CD14-positive monocyte (primary cell): Measurements from ENCODE around the gene MGLL. TPM values are rescaled to one million over a fixed set of nuclear protein-coding genes. Genes with fewer than 3 reads are reported as not detected.
"Not testable (repeated sequence)": the region's sequence is repeated elsewhere in the genome, so short reads cannot be mapped to it uniquely, and the experiment has no call there.

Source experiments
- DNase-seq, 3 donors: peaks; one replicate each; pipeline ENCODE4 v3.0.0-alpha.2; 2011 to 2022
- H2AFZ ChIP-seq: 2 replicates; pipeline ENCODE4 v1.6.0; 2012; ENCODE audit warnings: mild to moderate bottlenecking, low read depth, low read length, inconsistent platforms; ENCODE audit not compliant: insufficient read depth, poor library complexity, severe bottlenecking
- H3K27ac ChIP-seq, 2 donors: 1 replicate in 1 of 2; 2 replicates in 1 of 2; pipeline ENCODE4 v1.5.1; 2012 to 2013; ENCODE audit warnings: low read length in 2 of 2, control low read depth in 1 of 2, inconsistent platforms in 1 of 2, low read depth in 1 of 2, mild to moderate bottlenecking in 1 of 2
- H3K27me3 ChIP-seq, 2 donors: one replicate each; pipeline versions ENCODE4 v1.6.0 to v1.6.1; 2011 to 2013; ENCODE audit warnings: low read length in 2 of 2; ENCODE audit not compliant: control insufficient read depth in 2 of 2, insufficient read depth in 2 of 2
- H3K36me3 ChIP-seq, 2 donors: replicated peaks in 1 of 2; 1 replicate in 1 of 2; 2 replicates in 1 of 2; pipeline versions ENCODE4 v1.5.1 to v1.6.1; 2012 to 2013; ENCODE audit warnings: low read length in 2 of 2, control low read depth in 1 of 2, inconsistent platforms in 1 of 2, mild to moderate bottlenecking in 1 of 2; ENCODE audit not compliant: insufficient read depth in 2 of 2, control insufficient read depth in 1 of 2
- H3K4me1 ChIP-seq, 2 donors: 1 replicate in 1 of 2; 2 replicates in 1 of 2; pipeline versions ENCODE4 v1.5.1 to v1.6.1; 2012 to 2013; ENCODE audit warnings: low read length in 2 of 2, control low read depth in 1 of 2, inconsistent platforms in 1 of 2, mild to moderate bottlenecking in 1 of 2, moderate library complexity in 1 of 2; ENCODE audit not compliant: insufficient read depth in 2 of 2, control insufficient read depth in 1 of 2
- H3K4me2 ChIP-seq: replicated peaks from 2 replicates; pipeline ENCODE3; 2012; ENCODE audit warnings: low read length, moderate library complexity, mild to moderate bottlenecking; ENCODE audit not compliant: poor library complexity, severe bottlenecking; ENCODE audit errors: extremely low read depth
- H3K4me3 ChIP-seq, 3 experiments: fragments of 200-600 bp in 1 of 3; sonication (generic) in 1 of 3; replicated peaks in 1 of 3; 1 replicate in 2 of 3; 2 replicates in 1 of 3; pipeline ENCODE4 v1.5.1; 2011 to 2013; ENCODE audit warnings: low read length in 3 of 3, mild to moderate bottlenecking in 3 of 3, control low read depth in 2 of 3, low read depth in 2 of 3, inconsistent platforms in 1 of 3, moderate library complexity in 1 of 3
- H3K79me2 ChIP-seq: 2 replicates; pipeline ENCODE4 v1.6.0; 2012; ENCODE audit warnings: mild to moderate bottlenecking, control low read depth, inconsistent platforms, low read length, moderate library complexity; ENCODE audit not compliant: insufficient read depth
- H3K9ac ChIP-seq: 2 replicates; pipeline ENCODE4 v1.6.0; 2017; ENCODE audit warnings: low read length, mild to moderate bottlenecking; ENCODE audit not compliant: insufficient read depth, poor library complexity, severe bottlenecking
- H3K9me3 ChIP-seq, 2 donors: replicated peaks in 1 of 2; 1 replicate in 1 of 2; 2 replicates in 1 of 2; pipeline versions ENCODE4 v1.5.1 to v1.6.1; 2012 to 2013; ENCODE audit warnings: low read length in 2 of 2, control low read depth in 1 of 2; ENCODE audit not compliant: control insufficient read depth in 1 of 2, insufficient read depth in 1 of 2
- H4K20me1 ChIP-seq: 2 replicates; pipeline ENCODE4 v1.6.0; 2012; ENCODE audit warnings: mild to moderate bottlenecking, low read length, control low read depth, moderate library complexity; ENCODE audit not compliant: insufficient read depth
- H3K27ac Mint-ChIP-seq, 7 donors: one replicate each; pipeline ENCODE4 v1.8.0; 2020; ENCODE audit warnings: mild to moderate bottlenecking in 7 of 7, mixed read lengths in 7 of 7, moderate library complexity in 6 of 7, inconsistent platforms in 2 of 7
- H3K27me3 Mint-ChIP-seq, 3 donors: one replicate each; pipeline ENCODE4 v1.8.0; 2021 to 2022; ENCODE audit warnings: low read depth in 3 of 3, mild to moderate bottlenecking in 3 of 3, mixed read lengths in 3 of 3, moderate library complexity in 3 of 3, inconsistent platforms in 1 of 3
- H3K36me3 Mint-ChIP-seq, 2 donors: one replicate each; pipeline ENCODE4 v1.8.0; 2020; ENCODE audit warnings: mixed read lengths in 2 of 2, inconsistent platforms in 1 of 2, mild to moderate bottlenecking in 1 of 2
- H3K4me1 Mint-ChIP-seq: one replicate; pipeline ENCODE4 v1.8.0; 2020; ENCODE audit warnings: mild to moderate bottlenecking, mixed read lengths
- H3K4me3 Mint-ChIP-seq, 2 donors: one replicate each; pipeline ENCODE4 v1.8.0; 2020; ENCODE audit warnings: mild to moderate bottlenecking in 2 of 2, mixed read lengths in 2 of 2, moderate library complexity in 1 of 2
- H3K9me3 Mint-ChIP-seq, 7 donors: one replicate each; pipeline ENCODE4 v1.8.0; 2020 to 2022; ENCODE audit warnings: mixed read lengths in 7 of 7, mild to moderate bottlenecking in 6 of 7, moderate library complexity in 6 of 7, inconsistent platforms in 2 of 7
- CTCF ChIP-seq: fragments of 200-600 bp; IDR thresholded peaks from one replicate; pipeline ENCODE4 v1.8.0; 2022; ENCODE audit warnings: antibody characterized with exemption, mild to moderate bottlenecking
- WGBS: methylation state at CpG from one replicate; pipeline ENCODE4 v1.1.5; 2013; ENCODE audit warnings: missing lambda C conversion rate; ENCODE audit not compliant: insufficient coverage; 5-methylcytosine and 5-hydroxymethylcytosine counted together
- intact Hi-C, 2 donors: fragments of 100-400 bp; cut with micrococcal nuclease; formaldehyde crosslinking; loops; one replicate each; pipeline versions ENCODE4 v1.15.0 to v1.15.1; 2023
- polyA plus RNA-seq, 3 donors: library from polyadenylated mRNA; depleted of rRNA in 1 of 3; unstranded in 2 of 3; stranded (reverse) in 1 of 3; fragments of 300-500 nt in 2 of 3; fragments of >200 nt in 1 of 3; fragmentation: Illumina TruSeq in 2 of 3; gene quantifications; 1 replicate in 2 of 3; 2 replicates in 1 of 3; pipeline ENCODE4 v1.2.3, GENCODE V29; 2012 to 2021

The MGLL gene
- polyA plus RNA-seq, 3 donors = 4.4 to 10.0 (median 6.4) TPM

GRCh38 chr3:127706785-127707351, 115.4 kb downstream of the MGLL start:
- DNase-seq = no peak
- no peaks in the 10 kb centered on the region for H3K79me2 ChIP-seq
- H3K27ac ChIP-seq = no peak overlapping the region
- no peaks in the 10 kb centered on the region for H3K27me3 Mint-ChIP-seq
- H3K4me3 Mint-ChIP-seq = no peak overlapping the region
- H3K36me3 ChIP-seq = no peaks in the 10 kb centered on the region
- H3K27me3 ChIP-seq = no peaks in the 10 kb centered on the region
- H3K4me3 ChIP-seq = no peak overlapping the region
- TF ChIP-seq CTCF = no peak
- H3K36me3 Mint-ChIP-seq = peaks cover 0 to 2% of the 10 kb centered on the region in 2 donors
- H3K9ac ChIP-seq = no peak overlapping the region
- no peaks in the 10 kb centered on the region for H4K20me1 ChIP-seq
- H2AFZ ChIP-seq = no peak overlapping the region
- no peaks in the 10 kb centered on the region for H3K9me3 ChIP-seq
- peaks cover 0 to 3% (median 0%) of the 10 kb centered on the region in 7 donors for H3K9me3 Mint-ChIP-seq
- intact Hi-C loops = no loop called here
- no peak overlapping the region for H3K4me2 ChIP-seq
- WGBS = 95% methylated on average over 14 of the region's 16 CpGs
- H3K4me1 ChIP-seq = peaks cover 8 to 9% of the 10 kb centered on the region in 2 donors
- H3K27ac Mint-ChIP-seq = no peak overlapping the region
- peaks cover 11% of the 10 kb centered on the region for H3K4me1 Mint-ChIP-seq

DNA sequence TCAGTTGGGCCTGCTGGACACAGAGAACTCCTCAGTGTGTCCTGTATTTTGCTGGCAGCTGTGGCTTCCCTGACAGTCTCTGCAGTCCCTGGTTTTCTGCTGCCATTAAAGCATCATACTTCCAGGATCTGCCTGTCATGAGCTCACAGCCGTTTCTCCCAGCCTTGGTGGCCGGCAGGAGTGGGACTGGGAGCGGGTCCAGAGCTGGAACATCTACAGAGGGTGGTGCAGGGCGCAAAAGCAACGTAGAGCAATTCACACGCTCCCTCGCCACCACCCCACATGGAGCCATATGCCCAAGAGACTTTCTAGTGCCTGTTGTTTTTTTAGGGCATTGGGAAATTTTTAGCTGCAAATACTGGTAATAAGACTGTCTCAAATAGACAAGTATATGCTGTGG, 116.0 kb downstream of the MGLL start:
- H3K9me3 ChIP-seq = no peaks in the 10 kb centered on the region
- H2AFZ ChIP-seq = no peak overlapping the region
- no peak for DNase-seq
- Mint-ChIP-seq H3K4me1 (peaks cover 11% of the 10 kb centered on the region), H3K4me3 (no peak overlapping the region), H3K27me3 (no peaks in the 10 kb centered on the region), H3K27ac (no peak overlapping the region), H3K36me3 (peaks cover 0 to 2% of the 10 kb centered on the region in 2 donors), H3K9me3 (peaks cover 0 to 3% (median 0%) of the 10 kb centered on the region in 7 donors)
- H3K79me2 ChIP-seq = no peaks in the 10 kb centered on the region
- H3K9ac ChIP-seq = no peak overlapping the region
- H3K27ac ChIP-seq = no peak overlapping the region
- no peaks in the 10 kb centered on the region for H4K20me1 ChIP-seq
- H3K4me3 ChIP-seq = no peak overlapping the region
- WGBS = 94% methylated on average over 3 of the region's 7 CpGs
- peaks cover 8 to 9% of the 10 kb centered on the region in 2 donors for H3K4me1 ChIP-seq
- intact Hi-C loops = no loop called here
- H3K36me3 ChIP-seq = no peaks in the 10 kb centered on the region
- no peak overlapping the region for H3K4me2 ChIP-seq
- no peak for TF ChIP-seq CTCF
- H3K27me3 ChIP-seq = no peaks in the 10 kb centered on the region

GRCh38 chr3:127704840-127705239, 117.5 kb downstream of the MGLL start:
- no CpG with 5 or more reads among the region's 4 CpGs for WGBS
- H3K36me3 Mint-ChIP-seq, H3K27me3 Mint-ChIP-seq, H2AFZ ChIP-seq, H4K20me1 ChIP-seq, H3K4me3 ChIP-seq, DNase-seq, H3K4me2 ChIP-seq, H3K9ac ChIP-seq, H3K4me3 Mint-ChIP-seq, H3K27ac Mint-ChIP-seq, H3K27me3 ChIP-seq, H3K36me3 ChIP-seq, H3K79me2 ChIP-seq, H3K27ac ChIP-seq, H3K9me3 ChIP-seq, H3K9me3 Mint-ChIP-seq, H3K4me1 ChIP-seq, intact Hi-C loops: not testable (repeated sequence)
- peaks cover 11% of the 10 kb centered on the region for H3K4me1 Mint-ChIP-seq
